WTC11 (cell line): ENCODE measurements around the gene CATSPERB.

Experiments used
- CREB1 ChIP-seq: sonication (generic); formaldehyde crosslinking; IDR thresholded peaks from 2 replicates; pipeline ENCODE4 v1.8.0; 2023; ENCODE audit warnings: mild to moderate bottlenecking, missing genetic modification reagents
- EMX1 ChIP-seq: fragments of 250-450 bp; sonication (Bioruptor Pico); IDR thresholded peaks from 2 replicates; pipeline ENCODE4 v1.8.0; 2021; ENCODE audit warnings: mild to moderate bottlenecking
- ESRRA ChIP-seq: sonication (generic); formaldehyde crosslinking; IDR thresholded peaks from 2 replicates; pipeline ENCODE4 v1.8.1; 2022; ENCODE audit warnings: mild to moderate bottlenecking, missing genetic modification reagents, borderline replicate concordance
- JUN ChIP-seq: sonication (generic); formaldehyde crosslinking; IDR thresholded peaks from 2 replicates; pipeline ENCODE4 v1.8.0; 2023; ENCODE audit warnings: mild to moderate bottlenecking, missing genetic modification reagents
- TF ChIP-seq, protein P1 (sequence below): sonication (generic); formaldehyde crosslinking; IDR thresholded peaks from 2 replicates; pipeline ENCODE4 v1.8.1; 2022; ENCODE audit warnings: mild to moderate bottlenecking, missing genetic modification reagents, moderate library complexity, borderline replicate concordance
- TF ChIP-seq, protein P2 (sequence below): sonication (generic); formaldehyde crosslinking; IDR thresholded peaks from 2 replicates; pipeline ENCODE4 v1.8.0; 2022; ENCODE audit warnings: mild to moderate bottlenecking, missing genetic modification reagents
- TF ChIP-seq, protein P3 (sequence below): fragments of 200-600 bp; IDR thresholded peaks from 2 replicates; pipeline ENCODE4 v1.8.0; 2022; ENCODE audit warnings: antibody characterized with exemption
- TF ChIP-seq, protein P4 (sequence below): sonication (generic); formaldehyde crosslinking; conservative IDR thresholded peaks from 2 replicates; pipeline ENCODE4 v1.8.1; 2022; ENCODE audit warnings: mild to moderate bottlenecking, missing genetic modification reagents

DNA sequence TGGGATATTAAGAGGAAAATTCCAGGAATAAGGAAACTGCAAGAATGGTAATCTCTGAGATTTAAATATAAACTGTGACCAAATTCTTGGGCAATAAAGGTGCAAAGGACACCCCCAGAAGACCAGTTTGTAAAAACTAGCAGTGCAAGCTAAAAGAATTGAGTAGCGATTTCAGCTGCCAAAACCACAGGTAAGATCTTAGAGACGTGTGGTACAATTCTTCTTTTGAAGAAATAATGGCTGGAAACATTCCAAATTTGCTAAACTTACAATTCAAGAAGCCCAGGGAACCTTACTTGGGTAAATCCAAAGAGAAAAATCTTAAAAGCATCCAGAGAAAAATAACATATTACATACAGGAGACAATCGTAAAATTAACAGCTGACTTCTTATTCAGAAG, 12.0 kb downstream of the CATSPERB start:
- TF ChIP-seq JUN (CRISPR knock-in tag) (no peak), EMX1 (CRISPR knock-in tag) (no peak), CREB1 (CRISPR knock-in tag) (no peak), ESRRA (CRISPR knock-in tag) (no peak)
- TF ChIP-seq, protein P1, sequence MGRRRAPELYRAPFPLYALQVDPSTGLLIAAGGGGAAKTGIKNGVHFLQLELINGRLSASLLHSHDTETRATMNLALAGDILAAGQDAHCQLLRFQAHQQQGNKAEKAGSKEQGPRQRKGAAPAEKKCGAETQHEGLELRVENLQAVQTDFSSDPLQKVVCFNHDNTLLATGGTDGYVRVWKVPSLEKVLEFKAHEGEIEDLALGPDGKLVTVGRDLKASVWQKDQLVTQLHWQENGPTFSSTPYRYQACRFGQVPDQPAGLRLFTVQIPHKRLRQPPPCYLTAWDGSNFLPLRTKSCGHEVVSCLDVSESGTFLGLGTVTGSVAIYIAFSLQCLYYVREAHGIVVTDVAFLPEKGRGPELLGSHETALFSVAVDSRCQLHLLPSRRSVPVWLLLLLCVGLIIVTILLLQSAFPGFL (CRISPR knock-in tag): no peak
- TF ChIP-seq, protein P2, sequence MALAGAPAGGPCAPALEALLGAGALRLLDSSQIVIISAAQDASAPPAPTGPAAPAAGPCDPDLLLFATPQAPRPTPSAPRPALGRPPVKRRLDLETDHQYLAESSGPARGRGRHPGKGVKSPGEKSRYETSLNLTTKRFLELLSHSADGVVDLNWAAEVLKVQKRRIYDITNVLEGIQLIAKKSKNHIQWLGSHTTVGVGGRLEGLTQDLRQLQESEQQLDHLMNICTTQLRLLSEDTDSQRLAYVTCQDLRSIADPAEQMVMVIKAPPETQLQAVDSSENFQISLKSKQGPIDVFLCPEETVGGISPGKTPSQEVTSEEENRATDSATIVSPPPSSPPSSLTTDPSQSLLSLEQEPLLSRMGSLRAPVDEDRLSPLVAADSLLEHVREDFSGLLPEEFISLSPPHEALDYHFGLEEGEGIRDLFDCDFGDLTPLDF (CRISPR knock-in tag): no peak
- TF ChIP-seq, protein P3, sequence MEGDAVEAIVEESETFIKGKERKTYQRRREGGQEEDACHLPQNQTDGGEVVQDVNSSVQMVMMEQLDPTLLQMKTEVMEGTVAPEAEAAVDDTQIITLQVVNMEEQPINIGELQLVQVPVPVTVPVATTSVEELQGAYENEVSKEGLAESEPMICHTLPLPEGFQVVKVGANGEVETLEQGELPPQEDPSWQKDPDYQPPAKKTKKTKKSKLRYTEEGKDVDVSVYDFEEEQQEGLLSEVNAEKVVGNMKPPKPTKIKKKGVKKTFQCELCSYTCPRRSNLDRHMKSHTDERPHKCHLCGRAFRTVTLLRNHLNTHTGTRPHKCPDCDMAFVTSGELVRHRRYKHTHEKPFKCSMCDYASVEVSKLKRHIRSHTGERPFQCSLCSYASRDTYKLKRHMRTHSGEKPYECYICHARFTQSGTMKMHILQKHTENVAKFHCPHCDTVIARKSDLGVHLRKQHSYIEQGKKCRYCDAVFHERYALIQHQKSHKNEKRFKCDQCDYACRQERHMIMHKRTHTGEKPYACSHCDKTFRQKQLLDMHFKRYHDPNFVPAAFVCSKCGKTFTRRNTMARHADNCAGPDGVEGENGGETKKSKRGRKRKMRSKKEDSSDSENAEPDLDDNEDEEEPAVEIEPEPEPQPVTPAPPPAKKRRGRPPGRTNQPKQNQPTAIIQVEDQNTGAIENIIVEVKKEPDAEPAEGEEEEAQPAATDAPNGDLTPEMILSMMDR: no peak
- TF ChIP-seq, protein P4, sequence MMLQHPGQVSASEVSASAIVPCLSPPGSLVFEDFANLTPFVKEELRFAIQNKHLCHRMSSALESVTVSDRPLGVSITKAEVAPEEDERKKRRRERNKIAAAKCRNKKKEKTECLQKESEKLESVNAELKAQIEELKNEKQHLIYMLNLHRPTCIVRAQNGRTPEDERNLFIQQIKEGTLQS (CRISPR knock-in tag): no peak
